ENCODE measurements around the gene GRIN2D.
A peak's percentile ranks its signal among the peaks of the same experiment; 100 is the strongest.
"Not testable (repeated sequence)": the region's sequence is repeated elsewhere in the genome, so short reads cannot be mapped to it uniquely, and the experiment has no call there.

GRIN2D gene

DNA sequence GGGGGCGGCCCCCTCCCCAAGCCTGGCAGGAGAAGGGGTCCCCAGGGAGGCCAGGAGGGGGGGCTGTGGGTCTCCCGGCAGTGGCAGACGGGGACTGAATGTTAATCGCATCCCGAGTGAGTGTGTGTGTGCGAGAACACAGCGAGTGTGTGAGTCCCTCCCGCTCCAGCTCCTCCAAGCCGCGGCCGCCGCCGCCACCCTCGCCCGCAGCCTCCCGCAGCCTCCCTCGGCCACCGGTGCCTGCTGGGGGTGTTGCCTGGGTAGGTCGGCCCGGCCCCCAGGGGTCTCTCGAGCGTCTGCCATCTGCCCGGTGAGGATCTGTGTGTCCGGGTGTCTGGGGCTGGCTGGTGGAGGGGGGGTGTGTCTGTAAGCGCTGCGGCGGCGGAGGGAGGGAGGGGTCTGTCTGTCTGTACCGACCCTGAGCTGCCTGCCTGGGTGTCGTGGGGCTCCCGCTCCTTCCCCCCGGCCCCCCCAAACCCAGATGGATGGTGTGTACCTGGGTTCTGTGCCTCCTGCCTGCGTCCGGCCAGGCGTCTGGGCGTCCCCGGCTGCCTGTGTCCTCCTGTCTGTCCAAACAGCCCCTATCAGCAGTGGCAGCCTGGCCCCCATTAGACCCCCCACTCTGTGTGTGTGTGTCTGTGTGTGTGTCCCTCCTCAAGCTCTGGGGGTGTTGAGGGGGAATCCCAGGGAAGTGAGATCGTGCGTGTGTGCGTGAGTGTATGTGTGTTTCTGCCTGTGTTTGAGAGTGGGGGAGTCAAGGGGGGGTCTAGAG, at the start of gene GRIN2D:
GRIN2D (plus strand) TSS at position 110 of the 772 bp plus-strand sequence. CDS start 4,725 bp downstream, outside the sequence.
- no peak for DNase-seq

- DNase-seq = no peak
Measured at GRCh38 chr19:48344892-48345291, 48.6 kb upstream of the GRIN2D start.

GRCh38 chr19:48346191-48346590, 47.3 kb upstream of the GRIN2D start:
- DNase-seq = no peak

DNA sequence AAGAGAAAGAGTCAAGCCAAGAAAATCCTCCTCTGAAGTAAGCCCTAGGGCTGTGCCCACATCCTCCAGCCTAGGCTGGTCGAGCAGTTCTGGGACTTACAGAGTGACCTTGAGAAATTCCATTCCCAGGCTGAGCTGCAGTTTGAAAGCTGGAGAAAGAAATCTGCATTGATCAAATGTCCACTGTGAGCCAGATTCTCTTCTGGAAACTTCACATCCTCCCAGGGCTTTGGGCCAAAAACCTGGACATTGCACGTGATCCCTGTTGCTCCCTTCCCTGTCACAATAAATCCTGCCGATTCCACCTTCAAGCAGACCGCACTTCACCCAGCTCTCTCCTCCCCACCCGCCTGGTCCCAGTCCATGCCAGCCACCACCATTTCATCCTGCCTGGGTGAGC, 45.4 kb upstream of the GRIN2D start:
- DNase-seq = no peak

DNA sequence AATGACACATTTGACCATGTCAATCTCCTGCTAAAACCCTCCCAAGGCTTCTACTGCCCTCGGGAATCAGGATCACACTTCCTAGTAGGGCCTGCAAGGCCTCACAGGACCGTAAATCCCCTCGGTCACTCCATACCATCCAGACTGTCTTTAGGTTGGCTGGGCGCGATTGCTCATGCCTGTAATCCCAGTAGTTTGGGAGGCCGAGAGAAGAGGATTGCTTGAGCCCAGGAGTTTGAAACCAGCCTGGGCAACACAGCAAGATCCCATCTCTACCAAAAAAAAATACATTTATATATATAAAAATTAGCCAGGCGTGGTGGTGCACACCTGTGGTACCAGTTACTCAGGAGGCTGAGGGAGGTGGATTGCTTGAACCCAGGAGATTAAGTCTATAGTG, 44.7 kb upstream of the GRIN2D start:
- DNase-seq = no peak

DNA sequence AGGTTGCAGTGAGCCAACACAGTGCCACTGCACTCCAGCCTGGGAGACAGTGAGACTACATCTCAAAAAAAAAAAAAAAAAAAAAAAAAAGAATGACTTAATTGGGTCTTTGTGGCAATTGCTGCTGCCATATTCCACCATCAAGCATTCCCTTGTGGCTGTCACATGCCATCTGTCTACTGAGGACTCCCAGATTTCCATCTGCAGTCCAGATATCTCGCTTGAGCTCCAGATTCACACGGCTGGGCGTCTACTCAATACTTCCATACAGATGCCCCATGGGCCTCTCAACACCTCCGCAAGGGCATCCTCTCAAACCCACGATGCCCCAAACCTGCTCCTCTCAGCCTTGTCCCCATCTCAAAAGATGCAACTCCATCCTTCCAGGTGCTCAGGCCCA, 42.6 kb upstream of the GRIN2D start:
- no peak for DNase-seq

GRCh38 chr19:48351341-48351752, 42.1 kb upstream of the GRIN2D start:
- no peak for DNase-seq

GRCh38 chr19:48353677-48354076, 39.8 kb upstream of the GRIN2D start:
- no peak for DNase-seq

DNA sequence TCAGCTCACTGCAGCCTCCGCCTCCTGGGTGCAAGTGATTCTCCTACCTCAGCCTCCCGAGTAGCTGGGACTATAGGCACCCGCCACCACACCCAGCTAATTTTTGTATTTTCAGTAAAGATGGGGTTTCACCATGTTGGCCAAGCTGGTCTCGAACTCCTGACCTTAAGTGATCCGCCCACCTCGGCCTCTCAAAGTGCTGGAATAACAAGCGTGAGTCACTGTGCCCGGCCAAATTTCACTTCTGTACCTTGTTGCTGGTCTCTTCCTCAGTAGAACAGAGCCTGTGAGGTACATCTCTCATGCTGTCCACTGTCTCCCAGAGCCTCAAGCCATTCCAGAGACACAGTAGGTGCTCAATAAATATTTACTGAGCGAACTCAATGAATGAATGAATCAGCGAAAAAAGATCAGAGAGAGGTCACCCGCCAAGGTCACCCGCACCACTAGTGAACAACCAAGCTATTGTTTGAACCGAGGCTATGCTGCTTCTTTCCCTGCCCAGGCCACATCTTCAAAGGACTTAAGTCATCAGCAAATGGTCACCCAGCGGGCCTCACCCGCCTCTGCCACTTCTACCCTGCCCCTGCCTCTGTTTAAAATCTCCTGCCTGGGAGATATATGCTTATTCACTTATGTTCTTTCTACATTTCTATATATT, 39.0 kb upstream of the GRIN2D start:
- no peak for DNase-seq

DNA sequence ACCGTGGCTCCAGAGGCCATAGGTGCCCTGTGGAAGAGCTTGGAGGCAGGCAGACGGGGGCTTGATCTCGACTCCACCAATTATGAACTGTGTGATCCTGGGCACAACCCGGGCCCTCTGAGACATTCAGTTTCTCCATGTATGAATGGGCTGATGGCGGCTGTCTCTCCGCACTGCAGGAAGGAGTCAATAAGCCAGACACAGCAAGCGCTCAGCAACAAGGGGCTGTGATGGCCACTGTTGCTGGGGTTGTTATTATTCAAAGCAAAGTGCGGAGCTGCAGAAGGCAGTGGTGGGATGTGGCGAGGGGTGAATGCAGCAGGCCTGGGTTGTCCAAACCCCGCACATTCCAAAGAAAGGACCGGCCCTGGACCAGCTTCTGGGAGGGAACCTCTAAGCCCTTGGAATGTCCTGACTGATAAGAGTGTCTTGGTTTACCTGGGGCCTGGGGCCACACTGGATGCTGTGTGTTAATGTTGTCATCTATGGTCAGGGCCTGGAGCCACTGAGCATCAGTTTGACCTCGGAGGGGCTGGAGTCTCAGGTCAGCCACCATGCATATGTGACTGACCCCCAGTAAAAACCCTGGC, 38.0 kb upstream of the GRIN2D start:
- DNase-seq = no peak

GRCh38 chr19:48359123-48359522, 34.3 kb upstream of the GRIN2D start:
- no peak for DNase-seq

DNA sequence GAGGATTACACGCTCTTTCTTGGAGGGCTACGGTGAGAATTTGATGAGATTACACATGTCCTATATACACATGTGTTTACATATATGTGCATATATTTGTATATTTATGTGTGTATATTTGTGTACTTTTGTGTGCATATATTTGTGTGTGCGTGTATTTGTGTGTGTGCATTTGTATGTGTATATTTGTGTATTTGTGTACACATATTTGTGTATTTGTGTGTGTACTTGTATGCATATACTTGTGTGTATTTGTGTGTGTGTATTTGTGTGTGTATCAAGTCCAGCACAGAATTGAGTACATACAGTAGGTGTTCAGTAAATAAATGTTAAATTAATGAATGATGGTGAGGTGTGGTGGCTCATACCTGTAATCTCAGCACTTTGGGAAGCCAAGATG, 31.6 kb upstream of the GRIN2D start:
- DNase-seq = no peak

GRCh38 chr19:48362716-48363499, 30.6 kb upstream of the GRIN2D start:
- DNase-seq = peak; percentile 24

- DNase-seq = no peak
Measured at GRCh38 chr19:48363500-48363809, 30.0 kb upstream of the GRIN2D start.

DNA sequence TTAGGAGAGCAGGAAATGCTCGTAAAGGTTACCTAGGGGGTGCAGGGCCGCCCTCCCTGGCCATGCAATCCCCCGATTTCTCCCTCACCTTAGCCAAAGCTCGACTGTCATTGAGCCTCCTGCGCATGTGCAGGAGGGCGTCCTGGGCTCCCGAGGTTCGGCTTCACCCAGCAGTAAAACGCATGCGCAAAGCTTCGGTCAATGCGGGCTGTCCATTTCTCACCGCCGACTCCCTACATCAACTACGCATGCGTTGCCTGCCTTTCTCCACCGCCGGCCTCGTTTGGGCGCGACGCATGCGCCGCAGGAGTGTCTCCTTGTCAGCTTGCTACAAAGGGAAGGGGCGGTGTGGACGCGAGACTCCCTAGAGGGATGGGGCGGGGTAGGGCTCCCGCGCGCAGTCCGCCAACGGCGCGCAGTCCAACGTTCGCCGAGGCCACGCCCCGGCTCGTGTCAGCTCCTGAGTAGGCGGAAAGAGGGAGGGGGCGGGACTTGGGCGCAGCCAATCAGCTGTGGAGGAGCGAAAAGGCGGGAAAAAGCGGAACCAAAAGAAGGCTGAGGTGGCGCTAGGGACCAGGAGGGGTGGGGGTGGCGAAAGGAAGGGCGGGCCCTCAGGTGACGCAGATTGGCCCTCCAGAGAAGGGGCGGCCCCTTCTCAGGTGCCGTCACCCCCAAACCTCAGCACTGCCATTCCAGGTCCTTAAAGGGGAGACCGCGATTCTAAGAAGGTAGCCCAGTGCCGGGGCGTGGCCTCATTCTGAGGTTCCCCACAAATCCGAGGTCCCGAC, 29.5 kb upstream of the GRIN2D start, which contains the start of the genes SYNGR4 and TMEM143:
SYNGR4 (plus strand) TSS at position 558 of the 788 bp plus-strand sequence. CDS start 1,476 bp downstream, outside the sequence.
TMEM143 (minus strand) TSS at position 131 of the 788 bp plus-strand sequence; CDS start at position 111, 20 bp downstream.
- peak; percentile 96 for DNase-seq

DNA sequence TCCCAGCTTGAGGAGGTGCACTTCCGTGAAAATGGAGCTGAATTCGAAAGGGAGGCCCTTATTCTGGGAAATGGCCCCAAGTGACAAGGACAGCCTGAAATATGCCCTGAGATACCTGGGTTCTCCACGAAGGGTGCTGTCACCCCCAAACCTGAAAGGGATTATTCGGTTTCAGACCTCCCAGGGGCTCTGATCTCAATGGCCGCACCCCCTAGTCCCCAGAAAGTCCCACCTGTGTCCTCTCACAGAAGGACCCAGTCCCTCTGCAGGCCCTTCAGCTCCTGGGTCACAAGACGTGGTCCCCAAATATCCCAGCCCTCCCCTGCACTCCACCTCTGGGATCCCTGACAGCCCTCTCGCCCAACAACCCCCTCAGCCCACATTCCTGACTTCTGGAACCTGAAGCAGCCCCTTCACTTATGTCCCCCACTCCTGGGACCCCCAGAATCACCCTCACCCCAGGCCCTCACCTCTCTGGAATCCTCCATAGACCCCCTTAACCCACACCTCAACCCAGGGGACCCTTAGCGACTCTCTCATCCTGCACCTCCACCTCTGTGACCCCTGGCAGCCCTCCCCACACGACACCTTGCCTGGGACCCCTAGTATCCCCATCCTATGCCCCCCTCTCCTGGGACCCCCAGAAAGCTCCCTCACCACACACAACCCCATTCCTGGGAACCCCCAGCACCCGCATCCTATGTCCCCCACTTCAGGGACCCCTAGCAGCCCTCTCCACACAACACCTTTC, 28.7 kb upstream of the GRIN2D start:
- no peak for DNase-seq

DNA sequence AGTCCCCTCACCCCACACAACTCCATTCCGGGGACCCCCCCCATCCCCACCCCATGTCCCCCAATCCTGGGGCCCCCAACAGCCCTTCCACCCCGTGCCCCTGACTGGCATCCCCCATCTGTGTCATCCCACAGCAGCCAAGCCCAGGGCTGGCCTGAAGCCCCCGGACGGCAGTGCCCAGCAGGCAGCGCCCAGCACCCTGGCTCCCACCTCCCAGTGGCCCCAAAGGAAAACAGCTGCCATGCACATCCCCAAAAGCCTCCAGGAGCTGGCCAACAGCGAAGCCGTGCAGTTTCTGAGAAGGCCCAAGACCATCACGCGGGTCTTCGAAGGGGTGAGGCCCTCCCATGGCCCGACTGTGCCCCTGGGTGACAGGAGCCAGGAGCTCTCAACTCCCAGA, 27.9 kb upstream of the GRIN2D start:
- DNase-seq = no peak

DNA sequence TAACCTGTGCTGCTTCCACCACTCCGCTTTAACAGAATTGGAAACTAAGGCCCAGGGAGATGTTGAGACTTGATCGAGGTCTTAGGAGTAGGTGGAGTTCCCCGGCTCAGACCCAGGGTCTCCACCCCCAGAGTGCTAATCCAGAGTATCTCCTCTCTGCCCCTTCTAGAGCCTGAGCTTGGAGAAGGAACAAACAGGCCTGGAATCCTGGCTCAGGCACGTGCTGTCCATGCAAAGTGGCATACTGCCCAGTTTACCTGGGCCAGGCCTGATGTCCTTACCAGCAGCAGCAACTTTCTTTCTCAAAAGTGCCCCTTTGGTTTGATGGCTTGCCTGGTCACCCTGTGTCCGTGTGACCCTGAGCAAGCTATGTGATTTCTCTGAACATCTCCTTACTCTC, 25.6 kb upstream of the GRIN2D start:
- DNase-seq = no peak

DNA sequence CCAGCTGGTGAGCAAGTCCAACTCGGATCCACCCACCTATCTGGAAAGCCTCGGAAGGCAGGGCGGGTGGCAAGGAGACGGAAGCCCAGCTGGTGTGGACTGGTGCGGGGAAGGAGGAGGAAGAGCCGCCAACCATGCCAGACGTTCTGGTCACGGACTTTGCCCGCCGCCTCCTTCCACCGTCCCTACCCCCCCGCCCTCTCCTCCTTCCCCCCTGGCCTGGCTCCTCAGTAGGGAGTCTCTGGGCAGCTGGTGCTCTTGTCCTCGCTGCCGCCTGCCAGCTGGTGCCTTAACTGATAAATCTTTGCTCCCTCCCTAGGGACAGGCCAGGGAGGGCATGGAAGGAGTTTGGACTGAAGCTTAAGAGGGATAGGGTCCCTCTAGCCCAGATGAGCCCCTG, 24.5 kb upstream of the GRIN2D start:
- no peak for DNase-seq

GRCh38 chr19:48370955-48371354, 22.5 kb upstream of the GRIN2D start:
- DNase-seq = no peak

GRCh38 chr19:48371367-48371766, 22.1 kb upstream of the GRIN2D start:
- no peak for DNase-seq

GRCh38 chr19:48371771-48372170, 21.7 kb upstream of the GRIN2D start:
- not testable (repeated sequence) for DNase-seq

Data from NCI-H1417 treated with DMSO at 0.1 percent for 48 hours (cell line).